ENCODE data around the gene CLASRP. TPM values are rescaled to one million over a fixed set of nuclear protein-coding genes. Genes with fewer than 3 reads are reported as not detected.
"Not testable (repeated sequence)": the region's sequence is repeated elsewhere in the genome, so short reads cannot be mapped to it uniquely, and the experiment has no call there.

Gene CLASRP
- total RNA-seq, 2 donors from 2014 or later = 48.6 to 58.5 TPM

GRCh38 chr19:45115809-45116615, 77.2 kb downstream of the CLASRP start:
- intact Hi-C loops (cut with DNase I) = no loop called here
- DNase-seq (ENCODE audit: low spot score) = no peak

- no peak for DNase-seq (ENCODE audit: low spot score)
- intact Hi-C loops (cut with DNase I) = no loop called here
These were observed 78.3 kb downstream of the CLASRP start for GRCh38 chr19:45117167-45117594.

GRCh38 chr19:45117671-45118070, 78.8 kb downstream of the CLASRP start:
- intact Hi-C loops (cut with DNase I) = no loop called here
- DNase-seq (ENCODE audit: low spot score) = no peak

GRCh38 chr19:45118106-45118505, 79.3 kb downstream of the CLASRP start:
- intact Hi-C loops (cut with DNase I) = no loop called here

GRCh38 chr19:45118591-45119355, 79.9 kb downstream of the CLASRP start:
- DNase-seq (ENCODE audit: low spot score); intact Hi-C loops (cut with DNase I): not testable (repeated sequence)

More at GRCh38 chr19:45118106-45118505, 79.3 kb downstream of the CLASRP start:
- no peak for DNase-seq (ENCODE audit: low spot score)

GRCh38 chr19:45119582-45119981, 80.7 kb downstream of the CLASRP start:
- DNase-seq (ENCODE audit: low spot score) = no peak
- intact Hi-C loops (cut with DNase I) = no loop called here

Other genes with a start within 250 kb of the CLASRP start
- gene BCAM, start 229.9 kb upstream of the CLASRP start, total RNA-seq = 10 to 100 TPM; 49.6 to 53.8 TPM
- gene NECTIN2, start 192.7 kb upstream of the CLASRP start, total RNA-seq = 10 to 100 TPM; 48.9 to 59.8 TPM
- 10 to 100 TPM; 27.8 to 29.9 TPM for gene TOMM40, start 147.8 kb upstream of the CLASRP start, total RNA-seq
- gene APOE, start 133.2 kb upstream of the CLASRP start, total RNA-seq = 10 to 100 TPM; 16.8 to 57.8 TPM
- gene APOC1, start 124.4 kb upstream of the CLASRP start, total RNA-seq = 1 to 10 TPM; 3.0 to 4.3 TPM
- not detected for gene APOC4, start 96.8 kb upstream of the CLASRP start, total RNA-seq
- not detected for gene APOC2, start 93.0 kb upstream of the CLASRP start, total RNA-seq
- gene CLPTM1, start 83.7 kb upstream of the CLASRP start, total RNA-seq = 10 to 100 TPM; 69.9 to 78.5 TPM
- gene RELB, start 37.6 kb upstream of the CLASRP start, total RNA-seq = 10 to 100 TPM; 14.3 to 22.7 TPM
- under 1 TPM; 0.42 to 0.48 TPM for gene ZNF296, start 37.4 kb downstream of the CLASRP start, total RNA-seq
- 10 to 100 TPM; 11.2 to 14.7 TPM for gene GEMIN7, start 40.2 kb downstream of the CLASRP start, total RNA-seq
- gene PPP1R37, start 54.1 kb downstream of the CLASRP start, total RNA-seq = 10 to 100 TPM; 15.2 to 16.2 TPM
- not detected for gene NKPD1, start 121.9 kb downstream of the CLASRP start, total RNA-seq
- 1 to 10 TPM; 6.5 to 7.7 TPM for gene TRAPPC6A, start 139.2 kb downstream of the CLASRP start, total RNA-seq
- gene BLOC1S3, start 139.7 kb downstream of the CLASRP start, total RNA-seq = 10 to 100 TPM in 1 of 2 donors, 1 to 10 TPM in 1; 8.7 to 11.2 TPM
- gene EXOC3L2, start 206.4 kb downstream of the CLASRP start, total RNA-seq = 1 to 10 TPM; 2.9 to 3.6 TPM
- gene MARK4, start 212.2 kb downstream of the CLASRP start, total RNA-seq = 10 to 100 TPM; 26.7 to 31.5 TPM